PC-3 (cell line): ENCODE data around the gene TUBGCP2. TPM values are rescaled to one million over a fixed set of nuclear protein-coding genes. Genes with fewer than 3 reads are reported as not detected.

ENCODE experiments used
- ATAC-seq: fragments of 200-7000 bp; cut with Tn5 transposase; 2 replicates; pipeline ENCODE4 v1.9.1; 2020; ENCODE audit warnings: mild to moderate bottlenecking, moderate library complexity
- BruUV-seq: library from RNA; stranded (reverse); fragments of 400-500 nt; replicated peaks from 2 replicates; lab custom pipeline; 2021; lab: Mats Ljungman, UMichigan
- CTCF ChIA-PET: fragments of 300-600 bp; sonication (Branson Sonifier 250); formaldehyde crosslinking; loops from one replicate; lab custom pipeline; 2022; ENCODE audit warnings: antibody characterized with exemption; lab: Charles Lee
- POLR2A ChIA-PET: fragments of 300-600 bp; sonication (Branson Sonifier 250); formaldehyde crosslinking; loops from one replicate; lab custom pipeline; 2022; ENCODE audit warnings: antibody characterized with exemption; ENCODE audit not compliant: unreplicated experiment; lab: Charles Lee
- DNase-seq: peaks from one replicate; pipeline ENCODE4 v3.0.0-alpha.2; 2015
- H2AFZ ChIP-seq: fragments of 300-600 bp; sonication (generic); 2 replicates; pipeline ENCODE4 v1.6.0; 2016; ENCODE audit warnings: antibody characterized with exemption, low read length
- H3F3A ChIP-seq: fragments of 300-600 bp; sonication (generic); one replicate; pipeline ENCODE4 v1.6.0; 2017; ENCODE audit warnings: antibody characterized with exemption, low read length, control low read depth, mild to moderate bottlenecking; ENCODE audit not compliant: unreplicated experiment
- H3K27ac ChIP-seq: fragments of 300-600 bp; sonication (generic); 2 replicates; pipeline ENCODE4 v1.5.1; 2016; ENCODE audit warnings: mild to moderate bottlenecking, low read length
- H3K27me3 ChIP-seq: fragments of 300-600 bp; sonication (generic); 2 replicates; pipeline ENCODE4 v1.6.1; 2016; ENCODE audit warnings: low read length, mixed read lengths
- H3K36me3 ChIP-seq: fragments of 300-600 bp; sonication (generic); 2 replicates; pipeline ENCODE4 v1.6.1; 2016; ENCODE audit warnings: low read depth, mixed run types, low read length, mixed read lengths
- H3K4me1 ChIP-seq: fragments of 300-600 bp; sonication (generic); 2 replicates; pipeline ENCODE4 v1.5.1; 2016; ENCODE audit warnings: low read length; ENCODE audit not compliant: insufficient read depth
- H3K4me2 ChIP-seq: fragments of 300-600 bp; sonication (generic); 2 replicates; pipeline ENCODE4 v1.6.0; 2016; ENCODE audit warnings: low read length
- H3K4me3 ChIP-seq: fragments of 300-600 bp; sonication (generic); 2 replicates; pipeline ENCODE4 v1.5.1; 2016; ENCODE audit warnings: mild to moderate bottlenecking, low read length, mixed read lengths
- H3K79me2 ChIP-seq: fragments of 300-600 bp; sonication (generic); 2 replicates; pipeline ENCODE4 v1.6.1; 2017; ENCODE audit warnings: low read length, mixed read lengths
- H3K9ac ChIP-seq: fragments of 300-600 bp; sonication (generic); 2 replicates; pipeline ENCODE4 v1.6.0; 2016; ENCODE audit warnings: mild to moderate bottlenecking, low read length
- H3K9me2 ChIP-seq: fragments of 300-600 bp; sonication (generic); replicated peaks from 2 replicates; pipeline ENCODE4 v1.6.1; 2016; ENCODE audit warnings: mixed run types, low read length, mixed read lengths
- H3K9me3 ChIP-seq: fragments of 300-600 bp; sonication (generic); 2 replicates; pipeline ENCODE4 v1.6.1; 2016; ENCODE audit warnings: low read length, mixed read lengths
- H4K20me1 ChIP-seq: fragments of 300-600 bp; sonication (generic); 2 replicates; pipeline ENCODE4 v1.6.1; 2016; ENCODE audit warnings: low read length, mixed read lengths
- EZH2 ChIP-seq: fragments of 300-600 bp; sonication (generic); IDR thresholded peaks from one replicate; pipeline ENCODE4 v1.6.1; 2017; ENCODE audit warnings: antibody characterized with exemption, mild to moderate bottlenecking, low read length; ENCODE audit not compliant: unreplicated experiment
- EZH2phosphoT487 ChIP-seq: fragments of 300-600 bp; sonication (generic); IDR thresholded peaks from 2 replicates; pipeline ENCODE4 v1.6.1; 2018; ENCODE audit warnings: mild to moderate bottlenecking, antibody characterized with exemption, low read length, borderline replicate concordance
- intact Hi-C: fragments of 100-400 bp; cut with micrococcal nuclease; formaldehyde crosslinking; loops from 2 replicates; pipeline ENCODE4 v1.9.0; 2023
- total RNA-seq: library from RNA; depleted of rRNA; stranded (reverse); fragments of >200 nt; gene quantifications from 2 replicates; pipeline ENCODE4 v1.2.3, GENCODE V29; 2014
- TF ChIP-seq, protein P1 (sequence below): fragments of 300-600 bp; sonication (generic); conservative IDR thresholded peaks from 2 replicates; pipeline ENCODE4 v1.5.1; 2017; ENCODE audit warnings: antibody characterized with exemption, low read depth, mild to moderate bottlenecking, low read length

The TUBGCP2 gene
- total RNA-seq, 1 experiment from 2014 or later = 72.9 TPM

- H3K27ac ChIP-seq = no peak within 1 kb of the TSS
- no peaks in the 10 kb centered on the region for H3K4me1 ChIP-seq
- no peak for TF ChIP-seq EZH2
- no peak for TF ChIP-seq EZH2phosphoT487
- TF ChIP-seq, protein P1, sequence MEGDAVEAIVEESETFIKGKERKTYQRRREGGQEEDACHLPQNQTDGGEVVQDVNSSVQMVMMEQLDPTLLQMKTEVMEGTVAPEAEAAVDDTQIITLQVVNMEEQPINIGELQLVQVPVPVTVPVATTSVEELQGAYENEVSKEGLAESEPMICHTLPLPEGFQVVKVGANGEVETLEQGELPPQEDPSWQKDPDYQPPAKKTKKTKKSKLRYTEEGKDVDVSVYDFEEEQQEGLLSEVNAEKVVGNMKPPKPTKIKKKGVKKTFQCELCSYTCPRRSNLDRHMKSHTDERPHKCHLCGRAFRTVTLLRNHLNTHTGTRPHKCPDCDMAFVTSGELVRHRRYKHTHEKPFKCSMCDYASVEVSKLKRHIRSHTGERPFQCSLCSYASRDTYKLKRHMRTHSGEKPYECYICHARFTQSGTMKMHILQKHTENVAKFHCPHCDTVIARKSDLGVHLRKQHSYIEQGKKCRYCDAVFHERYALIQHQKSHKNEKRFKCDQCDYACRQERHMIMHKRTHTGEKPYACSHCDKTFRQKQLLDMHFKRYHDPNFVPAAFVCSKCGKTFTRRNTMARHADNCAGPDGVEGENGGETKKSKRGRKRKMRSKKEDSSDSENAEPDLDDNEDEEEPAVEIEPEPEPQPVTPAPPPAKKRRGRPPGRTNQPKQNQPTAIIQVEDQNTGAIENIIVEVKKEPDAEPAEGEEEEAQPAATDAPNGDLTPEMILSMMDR = no peak
- no peaks in the 10 kb centered on the region for H3F3A ChIP-seq
- no peak within 1 kb of the TSS for H3K9ac ChIP-seq
- H3K36me3 ChIP-seq = no peaks in the 10 kb centered on the region
- no TSS peak for BruUV-seq
- ATAC-seq = no peak
- DNase-seq = no peak
- no peak within 1 kb of the TSS for H2AFZ ChIP-seq
- H4K20me1 ChIP-seq = no peaks in the 10 kb centered on the region
- peaks cover 31% of the 10 kb centered on the region for H3K27me3 ChIP-seq
- CTCF ChIA-PET = no interaction called here
- no peaks in the 10 kb centered on the region for H3K9me3 ChIP-seq
- no peak within 1 kb of the TSS for H3K4me2 ChIP-seq
- POLR2A ChIA-PET = no interaction called here
- intact Hi-C loops = no loop called here
- no peaks in the 10 kb centered on the region for H3K79me2 ChIP-seq
- H3K4me3 ChIP-seq = no peak within 1 kb of the TSS
- no peaks in the 10 kb centered on the region for H3K9me2 ChIP-seq
These were observed 28.1 kb upstream of the TUBGCP2 start, which contains the start of gene CALY for GRCh38 chr10:133336577-133337369. Gene CALY, minus strand, starts transcription at chr10:133336896. Its CDS starts 7,907 bp downstream, at chr10:133328989.

DNA sequence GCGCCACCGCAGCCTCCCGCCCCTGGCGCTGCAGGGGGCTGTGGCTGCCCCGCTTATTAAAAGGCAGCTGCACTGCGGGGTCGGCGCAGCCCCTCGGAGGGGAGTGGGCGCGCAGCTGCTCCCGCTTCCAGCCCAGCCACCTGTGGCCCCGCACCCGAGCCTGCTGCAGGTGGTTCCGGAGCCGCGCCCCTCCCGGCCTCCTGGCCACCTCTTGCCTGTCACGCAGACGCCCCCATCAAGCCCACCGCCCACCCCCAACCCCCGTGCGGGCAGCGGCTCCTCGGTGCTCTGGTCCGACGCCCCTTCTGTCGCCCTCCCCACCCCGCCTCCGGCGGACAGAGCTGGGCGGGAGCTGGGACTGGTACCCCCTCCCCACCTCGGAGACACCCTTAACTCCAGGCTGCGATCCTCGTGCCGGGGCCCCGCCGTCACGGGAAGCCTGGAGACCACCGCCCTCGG is 27.5 kb upstream of the TUBGCP2 start:
- DNase-seq = no peak
- Histone ChIP-seq H3F3A (no peaks in the 10 kb centered on the region), H3K4me1 (no peaks in the 10 kb centered on the region), H3K9ac (no peak overlapping the region), H3K4me2 (no peak overlapping the region), H4K20me1 (no peaks in the 10 kb centered on the region), H3K36me3 (no peaks in the 10 kb centered on the region), H3K79me2 (no peaks in the 10 kb centered on the region), H2AFZ (no peak overlapping the region), H3K4me3 (no peak overlapping the region), H3K9me3 (no peaks in the 10 kb centered on the region), H3K27me3 (peaks cover 31% of the 10 kb centered on the region), H3K9me2 (no peaks in the 10 kb centered on the region), H3K27ac (no peak overlapping the region)
- BruUV-seq = no TSS peak
- CTCF ChIA-PET = no interaction called here
- TF ChIP-seq EZH2 = no peak
- no peak for TF ChIP-seq EZH2phosphoT487
- TF ChIP-seq, protein P1 = no peak
- POLR2A ChIA-PET = no interaction called here
- no peak for ATAC-seq
- intact Hi-C loops = no loop called here
